GM19239 (cell line): Measurements from ENCODE around the gene LDLRAD4.

Source experiments
- DNase-seq: peaks from one replicate; pipeline ENCODE4 v3.0.0; 2011; ENCODE audit warnings: low spot score; ENCODE audit not compliant: insufficient read length
- FAIRE-seq: peaks from 2 replicates; lab custom pipeline; 2011; peaks lifted over from hg19 to GRCh38; lab: Jason Lieb, UNC

LDLRAD4 gene

DNA sequence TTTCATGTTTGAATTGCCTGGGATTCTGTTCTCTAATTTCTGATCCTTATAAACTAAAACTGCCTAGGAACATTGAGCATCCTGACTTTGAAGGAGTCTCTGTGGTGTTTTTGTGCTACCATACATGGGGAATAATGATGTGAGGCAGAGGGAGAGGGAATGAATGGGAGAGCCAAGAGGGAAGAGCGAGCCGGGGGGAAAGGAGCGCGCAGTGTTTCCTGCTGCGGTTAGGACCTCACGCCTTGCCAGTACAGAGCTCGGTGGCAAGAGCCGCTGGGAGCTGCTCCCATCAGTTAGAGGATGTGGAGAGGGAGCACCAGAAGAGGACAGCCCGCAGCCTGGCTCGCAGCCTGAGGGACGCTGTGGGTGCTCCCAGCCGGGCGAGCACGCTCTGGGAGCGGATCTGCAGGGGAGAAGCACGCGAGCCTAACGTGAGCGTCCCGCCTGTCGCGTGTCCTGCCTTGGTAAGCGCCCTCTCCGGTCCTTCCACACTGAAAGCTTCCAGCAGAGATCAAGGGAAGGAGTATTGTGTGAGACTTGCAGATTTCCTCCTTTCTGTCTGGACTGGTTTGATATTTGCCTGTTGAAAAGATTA, 393.1 kb downstream of the LDLRAD4 start:
- DNase-seq: no peak
- no peak for FAIRE-seq

DNA sequence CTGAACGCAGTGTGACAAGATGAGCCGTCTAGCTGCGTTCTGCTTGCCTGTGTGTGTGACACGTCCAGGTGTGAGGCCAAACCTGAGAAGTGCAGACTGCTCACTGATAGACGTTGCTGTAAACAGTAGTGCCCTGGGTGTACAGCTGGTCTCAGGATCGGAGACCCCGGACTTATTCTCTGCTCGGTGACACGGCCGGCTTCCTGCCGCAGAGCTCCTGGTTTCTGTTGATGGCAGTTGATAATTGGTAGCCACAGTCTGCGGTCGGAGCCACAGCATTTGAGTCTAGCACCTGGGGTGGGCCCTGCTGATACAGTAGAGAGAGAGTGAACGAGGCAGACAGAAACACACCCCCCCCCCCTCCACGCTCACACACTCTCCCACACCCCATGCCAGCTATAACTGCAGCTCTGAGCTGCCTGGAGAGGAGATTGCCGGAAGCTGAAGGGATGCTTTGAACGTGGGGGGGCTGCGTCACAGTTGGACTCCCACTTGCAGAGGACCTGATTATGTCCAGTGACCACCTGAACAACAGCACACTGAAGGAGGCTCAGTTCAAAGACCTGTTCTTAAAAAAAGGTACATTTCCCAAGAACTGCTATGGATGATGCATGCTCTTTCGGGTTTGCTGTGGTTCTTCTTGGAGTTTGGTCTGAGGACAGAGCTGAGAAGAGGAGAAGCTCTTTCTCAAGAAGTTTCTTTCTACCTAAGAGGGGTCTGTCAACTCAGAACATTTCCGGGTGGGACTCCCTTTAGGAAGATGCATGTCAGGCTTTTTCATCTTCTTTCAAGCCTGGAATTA, 393.8 kb downstream of the LDLRAD4 start:
- FAIRE-seq: peak; percentile 98
- DNase-seq: peak; percentile 46

DNA sequence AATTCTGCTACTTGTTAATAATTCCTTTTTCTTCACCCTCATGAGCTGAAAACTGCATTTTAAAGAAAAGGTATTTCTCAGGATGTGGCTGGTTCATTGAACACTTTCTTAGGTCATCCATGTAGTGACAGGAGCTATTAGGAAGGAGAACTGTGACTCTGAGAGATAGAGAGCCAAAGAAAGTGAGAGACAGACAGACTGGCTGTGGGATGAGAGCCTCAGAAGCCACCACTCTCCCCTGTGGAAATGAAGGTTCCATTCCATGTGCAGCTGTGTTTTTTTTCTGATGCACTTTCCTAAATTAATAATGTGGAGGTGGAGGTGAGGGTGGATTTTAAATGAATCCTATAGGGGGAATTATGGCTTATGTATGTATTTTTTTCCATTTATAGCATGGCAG, 394.5 kb downstream of the LDLRAD4 start:
- FAIRE-seq: no peak
- DNase-seq: no peak

DNA sequence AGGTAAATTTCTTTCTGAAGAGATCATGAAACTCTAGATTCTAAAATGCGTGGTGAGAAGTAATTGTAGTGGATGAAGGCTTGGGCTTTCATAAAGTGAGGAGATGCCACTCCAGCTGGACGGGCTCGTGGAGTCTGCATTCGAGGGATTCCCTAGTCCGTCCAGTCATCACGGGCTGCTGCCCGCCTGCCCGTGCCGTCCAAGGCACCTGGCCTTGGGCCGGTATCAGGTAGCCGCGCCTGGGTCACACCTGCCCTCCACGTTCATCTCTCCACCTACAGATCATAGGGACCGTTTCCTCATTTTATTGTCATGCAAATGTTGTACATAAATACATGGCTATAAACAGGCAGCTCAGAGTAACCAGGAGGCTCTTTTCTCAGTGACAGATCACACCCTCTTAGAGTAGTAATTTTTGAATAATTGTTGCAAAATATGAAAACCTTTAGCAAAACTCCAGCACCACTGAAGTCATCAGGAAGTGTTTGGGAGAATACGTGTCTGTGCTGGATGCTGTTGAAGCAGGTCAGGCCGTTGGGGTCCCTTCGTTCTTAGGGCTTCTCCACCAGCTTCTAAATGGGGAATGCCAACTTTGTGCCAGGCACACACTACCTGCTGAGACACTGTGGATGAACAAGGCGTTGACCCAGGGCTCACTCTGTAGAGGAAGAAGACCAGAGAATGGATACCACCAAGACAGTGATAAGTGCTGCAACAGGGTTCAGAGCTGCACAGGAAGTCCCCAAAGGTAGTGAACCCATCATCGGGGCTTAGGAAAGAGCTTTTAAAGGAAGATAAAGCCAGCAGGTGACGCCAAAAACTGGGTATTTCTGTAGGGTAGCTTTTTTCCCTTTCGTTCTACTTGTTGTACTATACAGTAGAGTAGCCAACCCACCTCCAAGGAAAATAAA, 395.3 kb downstream of the LDLRAD4 start:
- peak; percentile 86 for FAIRE-seq
- DNase-seq: no peak

DNA sequence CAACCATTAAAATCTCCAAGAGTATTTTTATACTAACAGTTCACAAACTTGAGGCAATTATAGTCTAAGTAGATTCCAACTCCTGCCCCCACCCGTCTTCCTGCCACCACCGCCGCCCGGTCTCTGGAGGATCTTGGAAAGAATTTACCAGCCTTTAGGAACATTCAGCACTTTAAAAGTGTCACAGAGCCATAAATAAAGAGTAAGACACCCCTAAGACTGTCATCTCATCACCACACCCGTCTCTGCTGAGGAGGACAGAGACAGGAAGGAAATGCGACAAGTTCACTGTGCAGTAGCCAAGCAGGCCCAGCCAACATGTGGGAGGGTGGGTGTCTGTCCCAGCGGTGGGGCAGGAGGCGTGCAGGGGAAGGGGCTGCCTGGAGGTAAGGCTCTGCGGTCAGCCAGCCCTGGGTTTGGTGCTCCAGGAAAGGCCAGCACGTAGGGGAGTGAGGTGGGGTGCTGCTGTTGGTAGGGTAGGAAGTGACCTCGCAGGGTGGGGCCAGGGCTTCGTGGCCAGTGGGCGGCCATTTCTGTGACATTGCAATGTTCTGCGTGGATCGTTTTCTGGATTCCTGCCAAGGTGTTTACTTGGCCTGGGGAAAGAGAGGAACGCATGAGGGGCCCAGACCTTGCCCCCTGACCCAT, 396.2 kb downstream of the LDLRAD4 start:
- FAIRE-seq: peak; percentile 90
- DNase-seq: no peak

DNA sequence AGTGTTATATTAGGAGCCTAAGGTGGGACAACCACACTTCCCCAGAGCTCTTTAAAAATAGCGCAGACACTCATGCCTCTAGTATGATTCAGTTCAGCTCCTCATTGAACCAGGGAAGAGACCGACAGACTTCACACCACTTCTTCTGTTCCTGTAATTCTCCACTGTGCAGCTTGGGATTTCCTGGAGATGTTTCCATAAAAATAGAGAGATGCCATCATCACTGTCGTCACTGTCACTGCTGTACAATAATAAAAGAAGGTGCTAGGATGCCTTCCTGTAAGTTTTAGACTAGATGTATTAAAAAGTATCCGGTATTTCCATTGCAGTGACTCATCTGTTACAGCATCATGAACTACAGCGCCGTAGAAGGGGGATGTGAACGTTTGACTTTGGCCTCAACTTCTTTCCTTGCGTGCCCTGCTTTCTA, 396.9 kb downstream of the LDLRAD4 start:
- FAIRE-seq (peak; percentile 84), DNase-seq (no peak)

DNA sequence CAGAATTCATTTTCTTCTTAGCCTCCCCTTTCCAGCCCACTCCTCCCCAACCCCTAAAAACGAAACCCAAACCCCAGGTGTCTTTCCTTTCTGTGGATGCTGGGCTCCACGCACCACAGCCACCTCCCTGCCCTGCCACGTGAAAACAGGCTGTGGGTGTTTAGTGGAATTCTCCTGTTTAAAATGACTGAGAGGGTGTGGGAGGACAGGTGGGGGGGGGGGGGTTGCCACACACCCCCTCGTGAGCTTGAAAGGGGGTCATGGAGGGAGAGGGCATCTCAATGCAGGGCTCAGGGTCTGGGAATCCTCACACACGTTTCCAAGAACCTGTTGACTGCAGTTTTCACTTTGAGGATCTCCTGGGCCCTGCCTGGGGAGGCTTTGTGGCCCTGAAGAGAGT, 397.5 kb downstream of the LDLRAD4 start:
- no peak for FAIRE-seq
- no peak for DNase-seq

DNA sequence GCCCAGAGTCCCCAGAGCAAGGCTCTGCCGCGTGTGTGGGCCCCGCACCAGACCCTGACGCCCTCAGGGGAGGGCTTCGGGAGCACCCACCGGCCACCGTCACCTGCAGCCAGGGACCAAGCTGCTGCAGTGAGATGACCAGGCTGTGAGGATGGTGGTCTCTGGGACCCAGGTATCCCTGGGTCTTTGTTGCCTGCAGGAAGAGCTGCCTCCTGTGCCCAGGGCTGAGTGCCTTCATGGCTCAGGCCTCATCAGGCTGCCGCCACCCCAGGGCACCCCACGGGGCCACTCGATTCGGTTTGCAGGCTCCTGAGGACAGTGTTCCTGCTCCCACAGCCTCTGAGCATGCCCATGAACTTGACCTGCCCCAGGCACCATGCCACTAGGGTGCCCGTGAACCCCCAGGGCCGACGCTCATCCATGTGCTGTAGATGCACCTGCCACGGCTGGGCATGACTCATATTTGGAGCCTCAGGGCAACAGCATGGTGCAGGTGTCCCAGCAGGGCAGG, 398.0 kb downstream of the LDLRAD4 start:
- no peak for DNase-seq

DNA sequence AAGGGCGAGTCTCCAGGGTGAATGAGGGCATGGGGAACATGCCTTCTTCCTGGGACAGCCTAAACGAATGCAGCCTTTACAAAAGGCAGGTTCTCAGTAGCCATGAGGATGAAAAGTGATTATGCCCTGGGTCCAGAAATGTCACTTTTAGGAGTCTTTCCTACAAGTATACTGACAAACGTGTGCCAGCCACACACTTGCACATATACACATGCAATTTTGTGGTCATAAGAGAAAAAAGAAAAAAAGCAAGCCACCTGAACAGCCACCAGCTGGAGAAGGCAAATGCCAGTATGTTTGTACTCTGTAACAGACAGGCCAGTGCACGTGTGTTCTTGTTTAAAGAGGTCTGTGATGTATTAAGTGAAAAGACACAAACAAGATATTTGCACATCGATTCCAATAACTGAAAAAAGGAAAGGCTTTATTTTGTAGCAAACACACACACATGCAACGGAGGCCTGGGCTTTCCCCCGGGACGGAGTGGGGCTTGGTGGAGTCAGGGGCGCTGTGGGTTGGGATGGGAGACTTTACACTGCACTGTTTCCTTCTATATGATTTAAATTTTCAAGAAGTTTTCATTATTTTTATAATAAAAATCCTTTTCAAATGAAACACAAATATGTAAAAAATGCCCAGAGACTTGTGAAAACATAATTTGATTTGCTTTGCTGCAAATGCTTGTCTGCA, 399.4 kb downstream of the LDLRAD4 start:
- no peak for FAIRE-seq
- DNase-seq: no peak

More for the DNA sequence above, 398.0 kb downstream of the LDLRAD4 start:
- FAIRE-seq: no peak

DNA sequence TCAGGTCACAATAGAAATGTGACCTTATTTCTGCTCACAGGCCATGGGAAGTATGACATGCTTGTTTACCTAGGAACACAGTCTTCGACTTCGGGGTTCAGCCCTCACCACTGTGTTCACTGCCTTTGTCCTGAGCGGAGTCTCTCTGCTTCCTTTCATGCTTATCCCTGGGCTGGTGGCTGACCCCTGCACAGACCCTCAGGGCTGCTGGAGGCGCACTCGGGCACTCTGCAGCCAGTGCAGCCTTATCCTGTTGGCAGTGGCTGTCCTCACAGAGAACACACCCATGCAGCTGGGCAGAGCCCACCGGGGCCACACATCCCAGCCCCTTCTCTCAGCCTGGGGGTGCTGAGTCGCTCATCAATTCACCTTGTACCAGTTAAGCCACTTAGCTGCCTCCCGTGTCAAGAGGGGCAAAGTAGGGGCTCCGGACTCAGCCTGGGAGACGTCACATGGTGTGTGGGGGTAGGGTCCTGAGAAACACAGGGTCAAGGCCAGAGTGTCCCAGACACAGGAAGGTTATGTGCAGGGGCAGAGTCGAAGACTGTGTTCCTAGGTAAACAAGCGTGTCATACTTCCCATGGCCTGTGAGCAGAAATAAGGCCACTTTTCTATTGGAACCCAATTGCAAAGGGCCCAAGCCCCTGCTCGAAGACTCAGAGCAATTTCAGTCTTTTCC, 400.3 kb downstream of the LDLRAD4 start:
- FAIRE-seq (no peak), DNase-seq (no peak)

DNA sequence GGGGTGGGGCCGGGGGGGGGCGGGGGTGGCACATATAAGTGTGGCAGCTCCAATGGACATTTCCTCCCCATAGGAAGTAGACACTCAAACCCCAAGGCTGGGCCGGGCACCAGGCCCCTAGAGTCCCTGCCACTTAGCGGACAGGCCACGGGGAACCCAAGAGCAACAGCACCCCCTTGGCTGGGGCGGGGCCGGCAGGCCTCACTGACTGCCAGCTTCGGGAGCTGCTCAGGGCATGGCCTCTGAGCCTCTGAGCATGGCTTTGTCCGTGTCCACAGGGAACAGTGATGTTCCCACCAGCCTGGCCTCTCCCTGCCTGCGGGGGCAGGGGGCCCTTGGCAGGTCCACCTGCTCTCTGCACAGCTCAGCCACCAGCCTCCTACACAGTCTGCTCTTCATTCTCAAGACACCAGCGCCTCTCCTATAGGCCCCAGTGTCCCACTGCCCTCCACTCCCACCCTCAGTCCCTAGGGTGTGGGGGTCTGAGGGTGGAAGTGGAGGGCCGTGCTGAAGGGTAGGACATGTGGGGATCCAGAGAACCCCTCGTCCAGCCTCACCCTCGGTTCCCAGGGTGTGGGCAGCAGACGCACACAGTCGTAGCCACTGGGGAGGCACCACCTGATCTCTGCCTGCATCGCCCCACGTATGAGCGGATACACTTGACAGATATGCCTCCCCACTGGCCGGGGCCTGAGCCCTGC, 401.1 kb downstream of the LDLRAD4 start:
- no peak for DNase-seq
- no peak for FAIRE-seq

DNA sequence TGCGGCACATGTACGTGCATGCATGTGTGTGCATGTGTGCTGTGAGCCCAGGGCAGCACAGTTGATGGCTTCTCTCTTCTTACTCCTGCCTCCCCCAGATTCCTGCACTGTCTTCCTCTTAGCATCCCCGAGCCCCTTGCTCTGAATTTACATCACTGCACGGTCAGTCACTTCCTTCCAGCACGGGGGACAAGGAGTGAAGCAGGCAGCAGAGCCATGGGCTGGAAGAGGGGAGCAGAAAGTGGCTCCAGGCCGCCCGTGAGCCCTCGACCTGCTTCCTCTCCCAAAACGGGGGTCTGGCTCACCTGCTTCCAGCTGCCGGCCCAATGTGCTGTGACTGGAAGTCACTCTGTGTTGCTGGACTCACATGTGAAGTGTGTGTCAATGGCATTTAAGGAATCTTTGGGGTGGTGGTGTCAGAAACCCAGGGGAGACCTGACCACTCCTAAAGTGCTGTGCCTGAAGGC, 401.7 kb downstream of the LDLRAD4 start:
- DNase-seq: no peak
- FAIRE-seq: no peak

DNA sequence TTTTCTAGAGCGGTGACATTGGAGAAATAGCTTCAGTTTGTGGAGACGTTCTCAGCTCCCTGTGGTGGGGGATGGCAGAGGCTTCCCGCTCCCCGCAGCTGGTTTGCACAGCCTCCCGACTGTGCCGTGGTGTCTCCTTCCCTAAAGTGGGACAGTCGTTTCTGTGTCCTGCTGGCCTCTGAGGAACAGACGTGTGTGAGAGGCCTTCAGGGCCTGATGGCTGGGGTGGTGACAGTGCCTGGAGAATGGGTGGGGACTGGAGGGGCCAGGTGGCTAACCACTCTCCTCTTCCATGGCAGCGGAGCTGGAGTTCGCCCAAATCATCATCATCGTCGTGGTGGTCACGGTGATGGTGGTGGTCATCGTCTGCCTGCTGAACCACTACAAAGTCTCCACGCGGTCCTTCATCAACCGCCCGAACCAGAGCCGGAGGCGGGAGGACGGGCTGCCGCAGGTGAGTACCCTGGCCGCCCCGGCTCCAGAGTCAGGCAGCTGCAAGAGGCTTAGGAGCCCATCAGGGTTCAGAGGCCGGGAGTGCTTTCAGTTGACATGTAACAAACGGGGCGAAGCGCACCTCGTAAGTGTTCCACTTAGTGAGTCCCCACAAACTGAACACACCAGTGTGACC, 402.4 kb downstream of the LDLRAD4 start:
- no peak for FAIRE-seq
- DNase-seq: no peak

DNA sequence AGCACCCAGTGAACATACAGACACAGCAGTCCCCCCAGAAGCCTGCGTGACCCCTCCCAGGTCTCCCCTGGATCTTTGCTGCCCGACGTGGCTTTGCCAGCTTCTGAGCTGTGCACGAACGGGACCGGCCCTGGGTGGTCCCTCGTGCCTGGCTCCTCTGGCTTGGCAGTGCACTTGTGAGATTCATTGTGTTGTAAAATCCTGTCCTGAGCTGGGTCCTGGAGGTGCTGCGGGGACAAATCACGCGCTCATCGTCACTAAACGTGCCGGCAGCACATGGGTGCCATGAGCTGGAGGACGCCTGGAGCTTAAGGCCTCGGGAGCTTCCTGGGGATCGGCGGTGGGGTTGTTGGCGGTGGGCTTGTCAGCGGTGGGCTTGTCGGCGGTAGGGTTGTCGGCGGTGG, 402.9 kb downstream of the LDLRAD4 start:
- DNase-seq (no peak), FAIRE-seq (no peak)

DNA sequence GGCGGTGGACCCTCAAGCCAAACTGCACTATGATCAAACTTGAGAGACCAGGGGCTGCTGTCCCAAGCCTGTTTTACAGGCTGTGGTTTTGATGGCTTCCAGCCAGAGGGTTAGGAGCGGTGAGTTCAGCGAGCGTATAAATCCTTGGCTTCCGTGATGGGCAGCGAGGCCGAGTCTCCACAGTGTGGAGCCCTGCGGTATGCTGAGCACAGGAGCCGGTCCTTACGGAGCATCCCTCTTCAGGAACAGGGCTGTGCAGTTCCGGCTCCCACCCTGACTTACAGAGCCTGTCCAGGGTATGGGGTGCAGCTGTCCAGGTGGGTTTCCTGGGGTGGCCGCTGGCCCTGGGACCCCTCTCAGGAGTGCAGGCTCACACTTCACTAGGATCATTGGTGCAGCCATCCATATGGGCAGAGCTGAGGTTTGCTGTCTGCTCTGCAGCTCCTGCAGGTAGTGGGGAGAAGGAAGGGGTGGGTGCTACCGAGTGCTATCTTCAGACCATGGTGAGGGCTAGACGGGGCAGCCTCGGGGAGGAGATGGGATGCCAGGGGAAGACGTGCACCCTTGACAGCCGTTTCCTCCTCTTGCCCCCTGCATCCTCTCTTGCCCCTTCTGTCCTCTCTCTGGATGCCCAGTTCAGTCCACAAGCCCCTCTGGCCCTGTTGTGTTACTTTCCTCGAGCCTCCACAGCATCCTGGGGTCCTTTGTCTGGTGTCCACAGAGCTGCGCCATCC, 403.5 kb downstream of the LDLRAD4 start:
- no peak for DNase-seq
- no peak for FAIRE-seq

DNA sequence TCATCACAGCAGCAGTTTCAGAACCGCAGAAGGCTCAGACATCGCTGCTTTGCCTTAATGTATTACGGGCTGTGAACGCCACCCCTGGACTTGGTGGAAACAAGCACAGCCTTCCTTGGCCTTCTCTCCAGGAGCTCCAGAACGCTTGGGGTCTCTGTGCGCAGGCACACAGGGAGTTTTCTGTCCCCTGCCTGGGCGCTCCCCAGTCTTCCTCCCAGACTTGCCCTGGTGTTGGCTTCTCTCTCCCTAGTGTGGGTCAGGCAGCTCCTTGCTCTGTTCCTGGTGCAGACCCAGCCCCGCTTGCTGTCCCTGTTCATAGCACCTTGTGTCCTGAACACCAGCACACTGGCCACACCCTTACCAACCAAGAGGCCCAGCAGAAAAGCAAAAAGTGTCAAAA, 404.2 kb downstream of the LDLRAD4 start:
- FAIRE-seq: no peak
- DNase-seq: no peak

DNA sequence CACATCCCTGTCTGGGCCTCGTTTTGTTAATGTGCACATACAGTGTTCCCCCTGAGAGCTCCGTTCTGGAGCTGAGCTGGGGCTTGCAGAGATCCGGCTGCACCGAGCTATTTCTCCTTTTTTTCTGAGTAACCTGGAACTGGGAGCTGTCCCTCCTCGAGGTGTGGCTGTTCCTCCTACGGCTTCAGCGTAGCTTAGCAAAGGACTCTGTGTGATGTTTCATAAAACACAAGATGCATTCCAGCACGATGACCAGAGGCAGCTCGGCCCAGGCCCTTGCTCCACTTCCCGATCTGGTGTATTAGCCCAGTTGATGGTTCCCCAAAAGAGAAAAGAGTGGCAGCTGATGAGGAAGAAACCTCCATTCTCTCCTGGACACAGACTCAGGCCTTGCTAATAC, 404.8 kb downstream of the LDLRAD4 start:
- DNase-seq (no peak), FAIRE-seq (no peak)
